ENCODE results near the gene KXD1. TPM values are rescaled to one million over a fixed set of nuclear protein-coding genes. Genes with fewer than 3 reads are reported as not detected.

KXD1 gene
- polyA plus RNA-seq, 1 of the 3 experiments (the other 2 are of a cell fraction), result 151 TPM

- Histone ChIP-seq H3K27ac (ENCODE audit: low read depth in 2 of 2, low read length in 1 of 2) (peak overlapping the region in 1 of 2 experiments; percentile 28; a peak in 1 of 4 replicates), H2AFZ (ENCODE audit: low read depth) (peak overlapping the region; percentile 74), H3K36me3 (replicated peaks in 1 of 2; ENCODE audit: control insufficient read depth in 1 of 2, insufficient read depth in 2 of 2, low read length in 1 of 2) (no peaks in the 10 kb centered on the region), H3K9me3 (no peaks in the 10 kb centered on the region), H4K20me1 (ENCODE audit: insufficient read depth) (no peaks in the 10 kb centered on the region), H3K4me3 (ENCODE audit: low read depth in 2 of 2, low read length in 1 of 2) (peak overlapping the region; percentile 73 to 78), H3K9me2 (no peaks in the 10 kb centered on the region), H3K4me2 (peak overlapping the region; percentile 99), H3K4me1 (ENCODE audit: control insufficient read depth in 1 of 2, insufficient read depth in 2 of 2, low read depth in 1 of 2, low read length in 1 of 2) (peaks cover 15 to 19% of the 10 kb centered on the region in 2 experiments; a peak in 2 of 4 replicates), H3K79me2 (ENCODE audit: insufficient read depth) (no peaks in the 10 kb centered on the region), H3F3A (replicated peaks; ENCODE audit: insufficient read depth) (peaks cover 18% of the 10 kb centered on the region), H3K9ac (peak overlapping the region; percentile 45; the same call in 1 of the 2 replicates), H3K27me3 (ENCODE audit: insufficient read depth) (peaks cover 51% of the 10 kb centered on the region)
- CTCF ChIA-PET, result interaction anchor here (0.6 to 2.2 kb wide), 11 partner anchors 9 to 562 kb away, joined by 3 to 13 read pairs (median 4); partner anchors contain the start of gene REX1BD
- 1% methylated on average over 20 of the region's 30 CpGs for WGBS (ENCODE audit: low lambda C conversion rate)
- DNase-seq, result no peak
- TF ChIP-seq MAX (IDR thresholded peaks at IDR 0.05; ENCODE audit: low read depth) (no peak), EP300 (IDR thresholded peaks at IDR 0.05; ENCODE audit: borderline replicate concordance in 1 of 2, low read depth in 1 of 2, low read length in 1 of 2) (no peak), SIN3A (IDR thresholded peaks at IDR 0.05; ENCODE audit: borderline replicate concordance, low read depth, low read length) (no peak), JUND (IDR thresholded peaks at IDR 0.05) (no peak), ELF1 (IDR thresholded peaks at IDR 0.05) (no peak), FOXM1 (IDR thresholded peaks at IDR 0.05; ENCODE audit: low read depth) (no peak), REST (IDR thresholded peaks at IDR 0.05; ENCODE audit: low read depth, low read length) (no peak), CHD2 (IDR thresholded peaks at IDR 0.05; ENCODE audit: low read length, partially characterized antibody) (no peak), FOSL2 (IDR thresholded peaks at IDR 0.05; ENCODE audit: borderline replicate concordance, low read depth) (no peak), NRF1 (IDR thresholded peaks at IDR 0.05; ENCODE audit: low read depth, low read length) (no peak), ZBTB33 (IDR thresholded peaks at IDR 0.05; ENCODE audit: borderline replicate concordance, low read depth) (no peak), TEAD4 (IDR thresholded peaks at IDR 0.05; ENCODE audit: borderline replicate concordance, insufficient read depth) (no peak), RXRA (IDR thresholded peaks at IDR 0.05; ENCODE audit: borderline replicate concordance, low read depth) (no peak), IRF3 (IDR thresholded peaks at IDR 0.05; ENCODE audit: low read depth, low read length) (no peak), POLR2AphosphoS5 (IDR thresholded peaks at IDR 0.05; ENCODE audit: low read depth, low read length) (no peak), USF2 (IDR thresholded peaks at IDR 0.05; ENCODE audit: borderline replicate concordance, low read depth, low read length) (no peak), FOXJ3 (CRISPR knock-in tag; IDR thresholded peaks at IDR 0.05) (no peak), MXI1 (IDR thresholded peaks at IDR 0.05; ENCODE audit: low read depth, low read length) (no peak), TAF1 (IDR thresholded peaks at IDR 0.05; ENCODE audit: borderline replicate concordance, low read depth, low read length) (no peak)
- POLR2A ChIA-PET, result interaction anchor here (0.6 to 1.9 kb wide), 3 partner anchors 11 to 153 kb away, joined by 3 to 9 read pairs (median 3); no protein-coding TSS in a partner anchor
Observed at GRCh38 chr19:18612051-18612771, 54.5 kb downstream of the KXD1 start.

Data from SK-N-SH (cell line).